ENCODE results near the gene PDXK. TPM values are rescaled to one million over a fixed set of nuclear protein-coding genes. Genes with fewer than 3 reads are reported as not detected.

The PDXK gene
- total and polyA plus RNA-seq, 2 of the 8 experiments (the other 6 are each of a cell fraction or from before 2014, with no cell fraction given) = 78.0 to 112 TPM

DNA sequence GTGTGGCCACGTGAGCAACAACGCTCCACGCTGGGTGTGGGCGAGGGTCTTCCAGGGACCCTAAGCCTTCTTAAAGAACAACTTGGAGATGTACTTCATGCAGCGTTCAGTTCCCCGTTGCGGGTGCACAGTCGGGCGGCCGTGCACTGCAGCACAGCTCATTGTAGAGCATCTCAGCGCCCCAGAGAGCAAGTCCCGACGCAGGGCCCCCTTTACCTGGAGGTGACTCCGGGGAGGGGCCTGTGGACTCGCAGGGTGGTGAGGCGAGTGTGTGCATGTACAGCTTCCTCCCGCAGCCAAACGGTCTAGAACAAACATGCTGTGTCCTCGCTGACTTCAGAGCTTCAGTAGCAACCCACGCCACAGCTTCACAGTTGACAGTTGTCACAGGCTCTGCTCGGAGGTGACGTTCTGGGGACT, 89.9 kb downstream of the PDXK start:
- Histone ChIP-seq H2BK12ac (ENCODE audit: low read depth, low read length) (no peak overlapping the region), H3K4me2 (ENCODE audit: insufficient read depth in 1 of 2, low read depth in 2 of 2, low read length in 2 of 2) (no peak overlapping the region), H3K23me2 (ENCODE audit: low read depth, low read length) (no peaks in the 10 kb centered on the region), H4K91ac (replicated peaks; ENCODE audit: insufficient read length, low read length) (no peak overlapping the region), H3K27ac (ENCODE audit: low read depth, low read length) (no peak overlapping the region), H2AK5ac (ENCODE audit: low read depth, low read length) (no peak overlapping the region), H2BK15ac (ENCODE audit: low read length) (no peak overlapping the region), H2BK120ac (replicated peaks; ENCODE audit: low read depth, low read length) (no peak overlapping the region), H3K14ac (ENCODE audit: insufficient read length) (no peak overlapping the region), H3K23ac (ENCODE audit: insufficient read length) (no peak overlapping the region), H4K5ac (ENCODE audit: insufficient read length, low read depth, low read length) (no peak overlapping the region), H2AFZ (ENCODE audit: low read length) (no peak overlapping the region), H3K27me3 (replicated peaks in 1 of 4; ENCODE audit: control insufficient read depth in 3 of 4, extremely low read depth in 1 of 4, insufficient read depth in 3 of 4, low read length in 3 of 4) (no peaks in the 10 kb centered on the region), H3K18ac (ENCODE audit: extremely low read depth, low read length) (no peak overlapping the region), H3K56ac (replicated peaks; ENCODE audit: insufficient read length, low read depth, low read length) (no peak overlapping the region), H3K79me1 (ENCODE audit: low read depth, low read length) (no peaks in the 10 kb centered on the region), H3K4ac (replicated peaks; ENCODE audit: insufficient read length, low read depth, low read length) (no peak overlapping the region), H3K79me2 (ENCODE audit: control insufficient read depth in 1 of 2, insufficient read depth in 2 of 2, low read length in 2 of 2) (no peaks in the 10 kb centered on the region), H4K20me1 (replicated peaks in 1 of 2; ENCODE audit: control insufficient read depth in 1 of 2, insufficient read depth in 2 of 2, low read length in 2 of 2) (peaks cover 0 to 2% of the 10 kb centered on the region in 2 experiments), H2BK20ac (ENCODE audit: low read length) (no peak overlapping the region), H3K36me3 (ENCODE audit: control insufficient read depth in 2 of 4, insufficient read depth in 4 of 4, low read length in 3 of 4) (peaks cover 0 to 6% (median 1%) of the 10 kb centered on the region in 4 experiments; a peak in 4 of 8 replicates), H3K4me3 (ENCODE audit: extremely low read depth in 1 of 4, insufficient read depth in 2 of 4, low read depth in 3 of 4, low read length in 4 of 4) (no peak overlapping the region), H2BK5ac (ENCODE audit: low read depth, low read length) (no peak overlapping the region), H3K9ac (replicated peaks in 1 of 4; ENCODE audit: extremely low read depth in 1 of 4, low read depth in 3 of 4, low read length in 3 of 4) (no peak overlapping the region), H4K8ac (ENCODE audit: extremely low read depth, insufficient read depth, low read length) (no peak overlapping the region), H3K4me1 (replicated peaks in 1 of 4; ENCODE audit: control insufficient read depth in 3 of 4, insufficient read depth in 4 of 4, low read length in 3 of 4) (peaks cover 0 to 6% (median 3%) of the 10 kb centered on the region in 4 experiments; a peak in 5 of 7 replicates), H3K9me3 (ENCODE audit: insufficient read depth in 2 of 2, low read depth in 1 of 2, low read length in 1 of 2) (no peaks in the 10 kb centered on the region)
- 91% methylated on average over 22 of the region's 22 CpGs; no CpG with 5 or more reads in 1 of the 2 experiments for WGBS, 2 experiments (ENCODE audit: extremely low coverage in 1 of 2, insufficient coverage in 1 of 2, insufficient read length in 1 of 2, insufficient replicate concordance in 2 of 2, low coverage in 1 of 2, low lambda C conversion rate in 2 of 2, missing lambda C conversion rate in 1 of 2)
- ChIA-PET POLR2A (ENCODE audit: partially characterized antibody) (interaction anchor here (0.7 to 8.4 kb wide), 10 partner anchors 8 to 167 kb away, joined by 3 to 80 read pairs (median 4); partner anchors contain the start of gene RRP1), CTCF (ENCODE audit: partially characterized antibody) (interaction anchor here (1.1 to 2.1 kb wide), 6 partner anchors 10 to 166 kb away, joined by 3 to 8 read pairs (median 3); partner anchors contain the start of gene RRP1)
- FAIRE-seq = no peak
- no peak for DNase-seq (ENCODE audit: low read depth in 1 of 2, low spot score in 2 of 2)
- no peak for TF ChIP-seq MAFK (IDR thresholded peaks at IDR 0.05; ENCODE audit: low read depth, low read length)
- TF ChIP-seq KDM5A (IDR thresholded peaks at IDR 0.05; ENCODE audit: low read length) = no peak
- no peak for TF ChIP-seq FOSL1 (IDR thresholded peaks at IDR 0.05; ENCODE audit: insufficient read depth, low read depth, low read length)
- no peak for TF ChIP-seq HDAC2 (IDR thresholded peaks at IDR 0.05; ENCODE audit: borderline replicate concordance in 1 of 2, low read depth in 2 of 2, low read length in 2 of 2)

All from H1 (cell line).